Skin epidermis (tissue), 12 donors: ENCODE measurements around the gene MAP6.

Experiments
- H3K27ac ChIP-seq, 21 experiments: fragments of 200-600 bp; sonication (generic) in 11 of 21; one replicate each; pipeline ENCODE4 v1.5.0; 2020; ENCODE audit warnings: mild to moderate bottlenecking in 3 of 21, inconsistent platforms in 2 of 21, moderate library complexity in 2 of 21
- H3K4me3 ChIP-seq, 7 experiments: fragments of 200-600 bp; sonication (generic) in 2 of 7; one replicate each; pipeline ENCODE4 v1.5.0; 2020; ENCODE audit warnings: inconsistent platforms in 2 of 7, mild to moderate bottlenecking in 2 of 7, moderate library complexity in 1 of 7

The MAP6 gene

GRCh38 chr11:75560644-75561043 is 108.2 kb downstream of the MAP6 start:
- no peak overlapping the region for H3K4me3 ChIP-seq
- H3K27ac ChIP-seq: peak overlapping the region in 10 of 21 experiments; percentile 43 to 99 (median 84)

DNA sequence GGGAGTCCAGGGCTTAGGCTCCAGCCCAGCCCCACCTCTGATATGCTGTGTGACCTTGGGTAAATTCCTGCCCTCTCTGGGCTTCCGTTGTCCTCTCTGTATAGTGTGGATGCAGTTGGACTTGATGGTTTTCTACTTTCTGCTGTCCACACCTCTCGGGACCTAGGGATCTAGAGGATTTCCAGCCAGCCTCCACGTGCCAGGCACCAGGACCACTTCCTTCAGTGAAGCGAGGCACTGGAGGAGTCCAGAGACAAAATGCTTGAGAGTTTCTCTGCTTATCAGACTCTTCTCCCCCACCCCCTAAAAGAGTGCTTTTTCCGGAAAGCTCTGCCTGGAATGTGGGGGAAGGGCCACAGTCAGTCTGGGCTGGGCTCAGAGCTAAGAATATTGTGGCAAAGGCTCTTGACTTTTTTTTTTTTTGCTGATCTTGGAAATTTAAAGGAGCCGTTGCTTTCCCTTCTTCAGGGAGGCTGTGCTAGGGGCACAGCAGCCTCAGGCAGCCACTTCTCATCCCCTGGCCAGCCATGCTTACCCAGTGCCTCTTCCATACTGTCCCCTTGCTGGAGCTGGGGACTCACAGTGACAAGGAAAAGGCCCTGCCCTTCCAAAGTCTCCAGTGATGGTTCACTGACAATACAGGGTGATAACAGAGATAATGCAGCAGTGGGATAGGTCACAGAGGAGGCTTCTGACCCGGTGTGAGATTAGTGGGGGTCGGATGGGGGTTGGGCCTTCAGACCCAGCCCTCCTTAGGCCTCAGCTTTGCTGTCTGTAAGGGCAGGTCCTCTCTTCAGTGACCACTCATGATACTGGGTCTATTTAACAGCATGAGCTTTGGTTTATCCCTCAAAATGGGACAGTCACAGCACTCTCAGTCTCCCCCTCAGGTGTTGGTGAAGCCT is 109.6 kb downstream of the MAP6 start:
- peak overlapping the region in 1 of 7 experiments; percentile 16 for H3K4me3 ChIP-seq
- peak overlapping the region in 20 of 21 experiments; percentile 43 to 99 (median 82) for H3K27ac ChIP-seq

- no peak overlapping the region for H3K4me3 ChIP-seq
- peak overlapping the region in 20 of 21 experiments; percentile 43 to 99 (median 82) for H3K27ac ChIP-seq
These were observed 111.0 kb downstream of the MAP6 start for GRCh38 chr11:75557666-75558494.

DNA sequence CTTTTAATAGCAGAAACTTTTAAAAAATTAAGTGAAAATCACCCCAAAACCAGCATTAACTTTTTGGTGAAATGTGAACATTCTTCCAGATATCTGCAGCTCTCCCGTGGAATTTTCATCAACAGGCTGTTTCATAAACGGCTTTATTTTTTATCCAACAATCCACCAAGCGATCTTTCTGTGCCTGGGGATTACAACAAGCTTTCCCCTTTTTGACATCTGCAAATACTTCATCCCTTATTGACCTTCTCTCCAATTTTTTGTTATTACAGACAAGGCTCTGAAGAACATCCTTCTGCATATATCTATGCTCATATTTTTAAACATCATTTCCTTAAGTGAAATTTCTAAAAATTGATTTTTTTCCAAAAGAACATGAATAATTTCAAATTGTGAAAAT is 112.6 kb downstream of the MAP6 start:
- H3K4me3 ChIP-seq: no peak overlapping the region
- H3K27ac ChIP-seq: peak overlapping the region in 3 of 21 experiments; percentile 58 to 86 (median 84)

- Histone ChIP-seq H3K4me3 (no peak overlapping the region), H3K27ac (peak overlapping the region in 18 of 21 experiments; percentile 5 to 84 (median 62))
These were observed 113.6 kb downstream of the MAP6 start for GRCh38 chr11:75555079-75555811.

GRCh38 chr11:75554258-75555022 is 114.4 kb downstream of the MAP6 start:
- Histone ChIP-seq H3K27ac (peak overlapping the region in 17 of 21 experiments; percentile 10 to 84 (median 63)), H3K4me3 (no peak overlapping the region)

GRCh38 chr11:75553889-75554257 is 115.0 kb downstream of the MAP6 start:
- peak overlapping the region in 11 of 21 experiments; percentile 3 to 78 (median 45) for H3K27ac ChIP-seq
- H3K4me3 ChIP-seq: no peak overlapping the region

GRCh38 chr11:75553182-75553581 is 115.7 kb downstream of the MAP6 start:
- peak overlapping the region in 3 of 21 experiments; percentile 17 to 78 (median 21) for H3K27ac ChIP-seq
- no peak overlapping the region for H3K4me3 ChIP-seq

DNA sequence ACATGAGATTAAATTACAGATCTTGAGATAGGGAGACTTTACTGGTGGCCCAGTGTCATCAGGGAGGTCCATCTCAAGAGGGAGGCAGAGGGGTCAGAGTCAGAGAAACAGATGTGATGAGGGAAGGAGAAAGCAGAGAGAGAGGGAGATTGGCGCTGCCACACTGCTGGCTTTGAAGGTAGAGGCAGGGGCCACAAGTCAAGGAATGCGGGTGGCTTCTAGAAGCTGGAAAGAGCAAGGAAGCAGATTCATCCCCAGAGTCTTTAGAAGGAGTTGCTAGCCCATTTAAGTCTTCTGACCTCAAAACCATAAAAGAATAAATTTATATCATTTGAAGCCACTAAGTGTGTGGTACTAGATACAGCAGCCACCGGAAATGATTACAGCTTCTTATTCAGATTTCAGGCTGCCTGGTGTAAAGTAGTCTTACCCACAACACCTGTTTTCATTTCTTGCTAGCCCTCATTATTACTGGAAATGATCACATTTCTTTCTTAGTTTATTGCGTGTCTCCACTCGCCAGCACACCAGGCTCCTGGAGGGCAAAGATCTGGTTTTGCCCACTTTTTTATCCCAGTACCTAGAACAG is 119.4 kb downstream of the MAP6 start:
- no peak overlapping the region for H3K4me3 ChIP-seq

GRCh38 chr11:75548595-75549272 is 120.1 kb downstream of the MAP6 start:
- Histone ChIP-seq H3K27ac (no peak overlapping the region), H3K4me3 (no peak overlapping the region)

More for the DNA sequence above, 119.4 kb downstream of the MAP6 start:
- H3K27ac ChIP-seq: no peak overlapping the region

DNA sequence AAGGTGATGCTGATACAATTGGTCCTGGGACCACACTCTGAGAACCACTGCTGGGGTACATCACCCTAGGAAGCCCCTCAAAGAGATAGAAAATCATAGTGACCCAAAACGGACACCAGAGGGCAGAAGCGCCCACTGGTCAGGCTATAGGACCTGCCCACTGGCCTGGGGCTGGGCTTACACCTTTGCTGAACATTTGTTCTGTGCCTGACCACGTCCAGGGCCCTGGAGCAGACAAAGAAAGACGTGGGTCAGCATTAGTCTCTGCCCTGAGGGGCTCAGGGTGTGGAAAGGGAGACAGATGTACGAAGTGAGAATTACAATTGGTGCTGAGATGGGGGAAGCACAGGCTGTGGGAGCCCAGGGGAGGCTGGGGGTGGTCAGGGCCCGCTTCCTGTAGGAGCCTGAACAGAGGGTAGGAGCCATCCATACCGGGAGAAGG is 121.2 kb downstream of the MAP6 start:
- Histone ChIP-seq H3K27ac (no peak overlapping the region), H3K4me3 (no peak overlapping the region)

DNA sequence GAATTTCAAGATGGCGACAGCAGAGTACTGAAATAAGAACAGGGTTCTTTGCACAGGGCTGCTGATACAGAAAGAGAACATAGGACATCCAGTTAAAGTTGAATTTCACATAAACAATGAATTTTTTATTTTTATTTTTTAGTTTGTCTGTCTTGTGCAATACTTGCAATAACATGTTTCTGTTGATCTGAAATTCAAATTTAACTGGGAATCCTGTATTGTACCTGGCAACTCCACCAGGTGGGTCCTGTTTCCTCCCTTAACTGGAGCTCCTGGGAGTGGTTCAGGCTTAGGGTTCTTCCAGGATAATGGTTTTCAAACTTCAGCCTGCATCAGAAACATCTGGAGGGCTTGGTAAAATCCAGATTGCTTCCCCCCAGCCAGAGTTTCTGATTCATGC is 121.7 kb downstream of the MAP6 start:
- Histone ChIP-seq H3K4me3 (no peak overlapping the region), H3K27ac (no peak overlapping the region)

- no peak overlapping the region for H3K27ac ChIP-seq
These were observed 125.0 kb downstream of the MAP6 start for GRCh38 chr11:75543806-75544205.

DNA sequence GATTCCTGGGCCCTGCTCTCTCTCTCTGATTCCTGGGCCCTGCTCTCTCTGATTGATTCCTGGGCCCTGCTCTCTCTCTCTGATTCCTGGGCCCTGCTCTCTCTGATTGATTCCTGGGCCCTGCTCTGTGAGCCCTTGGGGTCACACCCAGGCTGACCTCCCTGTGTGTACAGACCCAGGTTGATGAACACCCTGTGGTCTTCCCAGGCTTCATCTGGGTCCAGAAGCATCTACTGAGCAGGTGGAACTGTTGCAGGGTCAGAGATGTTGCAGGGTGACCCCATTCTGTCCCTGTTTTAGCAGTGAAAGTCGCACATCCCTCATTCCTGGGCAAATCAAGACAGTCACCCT is 126.8 kb downstream of the MAP6 start:
- H3K27ac ChIP-seq: no peak overlapping the region
- H3K4me3 ChIP-seq: no peak overlapping the region

More at GRCh38 chr11:75543806-75544205, 125.0 kb downstream of the MAP6 start:
- H3K4me3 ChIP-seq: no peak overlapping the region

GRCh38 chr11:75541193-75542087 is 127.4 kb downstream of the MAP6 start:
- Histone ChIP-seq H3K27ac (no peak overlapping the region), H3K4me3 (no peak overlapping the region)

GRCh38 chr11:75539459-75540334 is 129.1 kb downstream of the MAP6 start:
- H3K27ac ChIP-seq: no peak overlapping the region
- H3K4me3 ChIP-seq: no peak overlapping the region
